ENCODE data around the gene SLITRK2. TPM values are rescaled to one million over a fixed set of nuclear protein-coding genes. Genes with fewer than 3 reads are reported as not detected.

Gene SLITRK2
- total RNA-seq, 1 donor from 2014 or later = 0.32 TPM

GRCh38 chrX:145843146-145843904 is 25.7 kb downstream of the SLITRK2 start:
- TF ChIP-seq, protein P1, sequence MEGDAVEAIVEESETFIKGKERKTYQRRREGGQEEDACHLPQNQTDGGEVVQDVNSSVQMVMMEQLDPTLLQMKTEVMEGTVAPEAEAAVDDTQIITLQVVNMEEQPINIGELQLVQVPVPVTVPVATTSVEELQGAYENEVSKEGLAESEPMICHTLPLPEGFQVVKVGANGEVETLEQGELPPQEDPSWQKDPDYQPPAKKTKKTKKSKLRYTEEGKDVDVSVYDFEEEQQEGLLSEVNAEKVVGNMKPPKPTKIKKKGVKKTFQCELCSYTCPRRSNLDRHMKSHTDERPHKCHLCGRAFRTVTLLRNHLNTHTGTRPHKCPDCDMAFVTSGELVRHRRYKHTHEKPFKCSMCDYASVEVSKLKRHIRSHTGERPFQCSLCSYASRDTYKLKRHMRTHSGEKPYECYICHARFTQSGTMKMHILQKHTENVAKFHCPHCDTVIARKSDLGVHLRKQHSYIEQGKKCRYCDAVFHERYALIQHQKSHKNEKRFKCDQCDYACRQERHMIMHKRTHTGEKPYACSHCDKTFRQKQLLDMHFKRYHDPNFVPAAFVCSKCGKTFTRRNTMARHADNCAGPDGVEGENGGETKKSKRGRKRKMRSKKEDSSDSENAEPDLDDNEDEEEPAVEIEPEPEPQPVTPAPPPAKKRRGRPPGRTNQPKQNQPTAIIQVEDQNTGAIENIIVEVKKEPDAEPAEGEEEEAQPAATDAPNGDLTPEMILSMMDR (IDR thresholded peaks at IDR 0.05) = no peak
- H3K9me3 ChIP-seq = no peaks in the 10 kb centered on the region
- no peak overlapping the region for H3K4me3 ChIP-seq
- no peaks in the 10 kb centered on the region for H3K36me3 ChIP-seq
- no peak for ATAC-seq
- DNase-seq = no peak
- intact Hi-C loops (cut with DNase I) = no loop called here
- H3K27ac ChIP-seq = no peak overlapping the region
- H3K27me3 ChIP-seq = no peaks in the 10 kb centered on the region
- H3K4me1 ChIP-seq = no peaks in the 10 kb centered on the region

GRCh38 chrX:145844886-145845285 is 27.3 kb downstream of the SLITRK2 start:
- Histone ChIP-seq H3K9me3 (no peaks in the 10 kb centered on the region), H3K4me3 (no peak overlapping the region), H3K36me3 (no peaks in the 10 kb centered on the region), H3K27me3 (no peaks in the 10 kb centered on the region), H3K4me1 (no peaks in the 10 kb centered on the region), H3K27ac (no peak overlapping the region)
- intact Hi-C loops (cut with DNase I) = no loop called here
- ATAC-seq (no peak), DNase-seq (no peak)
- TF ChIP-seq, protein P1 (IDR thresholded peaks at IDR 0.05) = no peak

DNA sequence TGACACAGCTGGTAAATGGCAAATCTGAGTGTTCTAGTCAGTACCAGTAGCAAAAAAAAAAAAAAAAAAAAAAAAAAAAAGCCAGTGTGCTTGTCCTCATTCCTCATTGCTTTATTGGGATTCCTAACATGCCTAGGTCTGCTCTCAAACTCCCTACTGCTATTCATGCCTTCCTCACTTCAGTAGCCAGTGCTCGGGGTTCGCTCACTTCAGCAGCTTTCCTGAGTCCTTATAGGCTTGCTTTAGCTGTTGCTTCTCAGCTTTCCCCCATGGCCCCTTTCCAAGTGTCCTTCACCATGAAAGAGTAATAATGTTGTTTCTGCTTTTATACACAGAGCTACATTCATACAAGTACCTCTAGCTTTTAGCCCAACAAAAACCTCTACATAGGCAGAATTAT is 30.8 kb downstream of the SLITRK2 start:
- ATAC-seq (no peak), DNase-seq (no peak)
- TF ChIP-seq, protein P1 (IDR thresholded peaks at IDR 0.05) = no peak
- no peak overlapping the region for H3K27ac ChIP-seq
- no peaks in the 10 kb centered on the region for H3K27me3 ChIP-seq
- H3K4me1 ChIP-seq = no peaks in the 10 kb centered on the region
- H3K36me3 ChIP-seq = no peaks in the 10 kb centered on the region
- H3K9me3 ChIP-seq = no peaks in the 10 kb centered on the region
- no peak overlapping the region for H3K4me3 ChIP-seq
- intact Hi-C loops (cut with DNase I) = no loop called here

DNA sequence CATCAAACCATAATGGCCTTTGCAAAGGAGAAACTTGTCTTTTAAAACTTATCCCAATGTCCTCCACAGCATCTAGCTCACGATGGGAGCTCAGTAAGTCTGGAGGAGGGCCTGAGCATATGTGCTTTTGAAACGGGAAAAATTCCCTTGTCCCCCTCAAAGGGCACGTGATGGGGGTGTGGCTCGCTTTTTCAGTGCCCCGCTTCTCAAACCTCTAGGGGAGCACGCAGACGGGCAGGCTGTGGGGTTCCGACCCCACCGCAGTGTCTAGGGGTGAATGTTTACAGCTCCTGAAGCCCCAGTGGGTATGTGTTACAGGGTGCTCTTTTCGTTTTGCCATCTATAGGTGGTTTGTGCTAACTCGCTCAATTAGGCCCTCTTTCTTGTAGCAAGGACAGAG is 31.2 kb downstream of the SLITRK2 start:
- ATAC-seq (no peak), DNase-seq (no peak)
- intact Hi-C loops (cut with DNase I) = no loop called here
- Histone ChIP-seq H3K4me1 (no peaks in the 10 kb centered on the region), H3K27ac (no peak overlapping the region), H3K27me3 (no peaks in the 10 kb centered on the region), H3K4me3 (no peak overlapping the region), H3K9me3 (no peaks in the 10 kb centered on the region), H3K36me3 (no peaks in the 10 kb centered on the region)
- TF ChIP-seq, protein P1 (IDR thresholded peaks at IDR 0.05) = no peak

DNA sequence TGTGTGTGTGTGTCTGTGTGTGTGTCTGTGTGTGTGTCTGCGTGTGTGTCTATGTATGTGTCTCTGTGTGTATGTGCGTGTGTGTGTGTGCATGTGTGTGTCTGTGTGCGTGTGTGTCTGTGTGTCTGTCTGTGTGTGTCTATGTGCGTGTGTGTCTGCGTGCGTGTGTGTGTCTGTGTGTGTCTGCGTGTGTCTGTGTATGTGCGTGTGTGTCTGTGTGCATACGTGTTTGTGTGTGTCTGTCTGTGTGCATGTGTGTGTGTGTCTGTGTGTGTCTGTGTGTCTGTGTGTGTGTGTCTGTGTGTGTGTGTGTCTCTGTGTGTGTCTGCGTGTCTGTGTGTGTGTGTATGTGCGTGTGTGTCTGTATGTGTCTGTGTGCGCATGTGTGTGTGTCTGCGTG is 35.6 kb downstream of the SLITRK2 start:
- H3K27me3 ChIP-seq = no peaks in the 10 kb centered on the region
- H3K4me1 ChIP-seq = no peaks in the 10 kb centered on the region
- ATAC-seq (no peak), DNase-seq (no peak)
- no peaks in the 10 kb centered on the region for H3K36me3 ChIP-seq
- H3K4me3 ChIP-seq = no peak overlapping the region
- TF ChIP-seq, protein P1 (IDR thresholded peaks at IDR 0.05) = no peak
- no peaks in the 10 kb centered on the region for H3K9me3 ChIP-seq
- intact Hi-C loops (cut with DNase I) = no loop called here
- no peak overlapping the region for H3K27ac ChIP-seq
